NCI-H226 (cell line): ENCODE results near the gene COX7C.

Source experiments
- DNase-seq: peaks from one replicate; pipeline ENCODE4 v3.0.0-alpha.2; 2015

The COX7C gene

DNA sequence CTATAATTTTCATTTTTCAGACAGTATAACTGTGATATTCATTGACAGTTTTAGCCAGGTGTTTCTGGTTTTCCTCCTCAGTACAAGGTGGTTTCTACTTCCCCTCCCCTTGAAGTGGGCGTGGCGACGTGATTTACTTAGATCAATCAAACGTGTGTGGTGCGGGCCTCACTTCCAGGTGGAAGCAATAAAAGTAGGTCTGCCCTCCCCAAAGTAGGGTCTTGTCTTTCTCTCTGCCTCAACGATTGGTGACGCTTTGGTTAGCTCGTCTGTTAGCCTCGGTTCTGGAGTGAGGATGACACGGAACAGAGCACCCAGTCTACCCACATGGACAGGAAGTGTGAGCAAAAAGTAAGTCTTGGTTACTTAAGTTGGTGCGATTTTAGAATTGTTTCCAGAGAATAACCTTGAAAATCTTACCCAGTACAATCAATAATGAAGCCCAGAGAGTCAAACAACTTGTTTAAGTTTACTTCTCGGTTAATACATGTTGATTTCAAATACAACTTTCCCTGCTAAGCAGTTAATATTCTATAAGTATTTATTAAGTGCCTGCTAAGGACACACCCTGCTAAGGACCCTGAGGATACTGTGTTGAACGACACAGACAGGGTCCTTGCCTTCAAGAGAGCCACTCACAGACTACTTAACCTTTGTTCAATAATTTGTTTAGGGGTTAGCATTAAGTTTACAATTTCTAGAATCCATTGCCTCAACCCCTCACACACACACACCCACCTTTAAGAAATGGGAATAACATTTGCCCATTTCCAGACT is 48.4 kb downstream of the COX7C start:
- DNase-seq: no peak

DNA sequence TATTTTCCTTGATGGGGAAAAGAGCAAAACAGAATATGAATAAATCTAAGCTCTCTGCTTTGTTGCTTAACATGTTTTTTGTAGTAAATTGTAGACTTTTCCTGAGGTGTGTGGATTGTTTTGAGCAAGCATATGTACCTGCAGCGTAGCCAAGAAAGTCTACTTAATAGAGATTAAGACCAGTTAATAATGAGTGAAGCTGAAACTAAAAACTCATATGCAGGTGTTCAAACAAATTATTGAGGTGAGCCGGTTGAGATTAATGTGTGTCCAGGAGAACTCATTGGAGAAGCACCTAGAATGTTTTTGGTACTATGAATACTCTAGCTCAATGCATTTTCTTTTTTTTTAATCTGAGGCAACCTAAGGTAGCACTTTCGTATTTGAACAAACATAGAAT is 49.2 kb downstream of the COX7C start:
- no peak for DNase-seq
